ENCODE results near the gene UBXN2A. TPM values are rescaled to one million over a fixed set of nuclear protein-coding genes. Genes with fewer than 3 reads are reported as not detected.

UBXN2A gene
- total and polyA plus RNA-seq, 5 experiments from 2014 or later: 13.1 to 14.6 (median 13.6) TPM

DNA sequence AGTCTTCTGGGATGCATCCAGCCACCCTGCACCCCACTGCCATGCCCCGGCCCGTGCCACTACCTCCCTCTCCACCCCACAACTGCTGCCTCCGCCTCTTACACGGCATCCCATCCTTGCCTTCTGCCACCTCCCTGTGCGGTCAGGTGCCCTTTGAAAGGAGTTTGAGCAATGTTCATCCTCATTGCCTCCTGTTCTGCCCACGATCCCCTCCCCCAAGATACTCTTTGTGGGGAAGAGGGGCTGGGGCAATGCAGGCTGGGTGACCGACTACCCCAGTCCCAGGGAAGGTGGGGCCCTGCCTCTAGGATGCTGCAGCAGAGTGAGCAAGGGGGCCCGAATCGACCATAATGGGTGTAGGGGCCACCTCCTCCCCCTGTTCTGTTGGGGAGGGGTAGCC, 78.0 kb downstream of the UBXN2A start:
- DNase-seq: no peak
- peak overlapping the region in 2 of 10 donors; percentile 11 to 56 for H3K27ac Mint-ChIP-seq
- peaks cover 0 to 9% (median 9%) of the 10 kb centered on the region in 3 donors for H3K36me3 Mint-ChIP-seq
- no peak for ATAC-seq
- peaks cover 0 to 4% (median 0%) of the 10 kb centered on the region in 4 donors for H3K4me1 Mint-ChIP-seq
- POLR2A ChIA-PET: no interaction called here
- no peak overlapping the region for H3K4me3 Mint-ChIP-seq
- peaks cover 3 to 12% (median 6%) of the 10 kb centered on the region in 5 donors for H3K27me3 Mint-ChIP-seq
- no peaks in the 10 kb centered on the region for H3K9me3 Mint-ChIP-seq

DNA sequence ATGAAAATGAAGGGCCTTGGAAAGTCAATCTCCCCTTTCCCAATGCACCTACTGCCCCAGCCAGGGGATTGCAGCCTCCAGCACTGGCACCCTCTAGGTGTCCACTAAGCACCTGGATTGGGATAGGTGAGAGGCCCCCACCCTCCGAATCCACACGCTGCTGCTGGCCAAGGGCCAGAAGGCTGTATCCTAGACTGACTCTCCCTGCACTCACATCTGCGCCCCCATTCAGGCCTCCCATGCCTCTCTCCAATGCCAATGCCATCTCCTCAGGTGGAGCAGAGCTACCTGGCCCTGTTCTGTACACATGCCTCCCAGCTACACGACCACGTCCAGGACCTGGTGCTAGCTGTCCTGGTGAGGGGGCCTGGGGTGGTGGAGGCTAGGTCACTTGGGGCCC, 79.5 kb downstream of the UBXN2A start:
- no peaks in the 10 kb centered on the region for H3K9me3 Mint-ChIP-seq
- DNase-seq (no peak), ATAC-seq (no peak)
- H3K36me3 Mint-ChIP-seq: peaks cover 0 to 15% (median 2%) of the 10 kb centered on the region in 3 donors
- peaks cover 0 to 3% (median 0%) of the 10 kb centered on the region in 5 donors for H3K27me3 Mint-ChIP-seq
- POLR2A ChIA-PET: no interaction called here
- peak overlapping the region in 1 of 10 donors; percentile 12 for H3K27ac Mint-ChIP-seq
- no peak overlapping the region for H3K4me3 Mint-ChIP-seq
- peaks cover 0 to 8% (median 0%) of the 10 kb centered on the region in 4 donors for H3K4me1 Mint-ChIP-seq

DNA sequence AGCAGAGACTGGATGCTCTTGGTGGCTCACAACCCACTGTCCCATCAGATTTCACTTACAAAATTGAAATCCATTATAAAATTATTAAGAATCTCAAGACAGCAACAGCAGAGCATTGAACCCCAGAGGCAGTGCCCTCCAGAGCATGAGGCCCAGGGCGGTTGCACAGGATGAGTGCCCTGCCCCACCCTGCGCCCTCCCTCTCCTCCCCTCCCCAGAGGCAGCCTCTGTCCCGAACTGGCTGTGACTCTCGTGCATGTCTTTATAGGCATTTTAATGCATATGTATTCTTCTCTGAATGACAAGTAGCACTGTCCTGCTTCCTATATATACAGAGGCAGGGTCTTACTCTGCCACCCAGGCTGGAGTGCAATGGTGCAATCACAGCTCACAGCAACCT, 80.0 kb downstream of the UBXN2A start:
- H3K27me3 Mint-ChIP-seq: peaks cover 0 to 3% (median 0%) of the 10 kb centered on the region in 5 donors
- POLR2A ChIA-PET: no interaction called here
- peaks cover 0 to 20% (median 2%) of the 10 kb centered on the region in 3 donors for H3K36me3 Mint-ChIP-seq
- no peak overlapping the region for H3K27ac Mint-ChIP-seq
- ATAC-seq (no peak), DNase-seq (no peak)
- no peak overlapping the region for H3K4me3 Mint-ChIP-seq
- H3K9me3 Mint-ChIP-seq: no peaks in the 10 kb centered on the region
- peaks cover 0 to 8% (median 0%) of the 10 kb centered on the region in 4 donors for H3K4me1 Mint-ChIP-seq

DNA sequence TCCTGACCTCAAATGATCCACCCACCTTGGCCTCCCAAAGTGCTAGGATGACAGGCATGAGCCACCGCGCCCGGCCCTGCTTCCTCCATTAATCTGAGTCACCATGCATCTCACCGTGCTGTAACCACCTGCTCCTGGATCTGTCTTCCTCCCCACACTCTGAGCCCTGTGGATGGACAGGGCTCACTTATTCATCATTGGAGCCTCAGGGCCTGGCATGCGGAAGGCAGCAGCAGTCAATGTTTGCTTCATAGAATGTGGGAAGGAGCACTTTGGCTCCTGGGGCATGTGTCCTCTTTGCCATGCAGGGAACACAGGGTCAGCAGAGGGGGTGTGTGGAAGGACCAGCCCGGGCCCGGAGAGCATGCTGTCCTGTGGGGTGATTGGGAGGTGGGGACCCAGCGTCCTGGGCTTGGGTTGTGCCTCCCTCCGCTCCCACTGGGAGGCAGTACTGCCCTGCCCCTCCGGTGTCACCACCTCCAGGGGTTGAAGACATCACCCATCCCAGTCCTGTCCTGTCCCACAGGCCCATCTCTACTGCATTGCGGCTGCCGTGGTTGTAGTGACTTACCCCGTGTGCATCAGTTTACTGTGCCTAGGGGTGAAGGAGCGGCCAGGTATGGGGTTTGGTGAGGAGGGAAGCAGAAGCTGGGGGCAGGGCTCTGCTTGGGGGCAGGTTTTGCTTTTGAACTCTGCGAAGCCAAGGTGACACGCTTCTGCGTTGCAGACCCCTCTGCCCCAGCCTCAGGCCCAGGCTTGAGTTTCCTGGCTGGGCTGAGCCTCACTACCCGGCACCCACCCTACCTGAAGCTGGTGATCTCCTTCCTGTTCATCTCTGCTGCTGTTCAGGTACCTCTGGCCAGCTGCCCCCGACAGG, 81.1 kb downstream of the UBXN2A start:
- Mint-ChIP-seq H3K9me3 (no peaks in the 10 kb centered on the region), H3K4me3 (no peak overlapping the region), H3K4me1 (peaks cover 0 to 8% (median 2%) of the 10 kb centered on the region in 4 donors), H3K36me3 (peaks cover 0 to 26% (median 2%) of the 10 kb centered on the region in 3 donors), H3K27me3 (peaks cover 0 to 3% (median 0%) of the 10 kb centered on the region in 5 donors), H3K27ac (no peak overlapping the region)
- DNase-seq: no peak
- no peak for ATAC-seq
- POLR2A ChIA-PET: interaction anchor here (1.4 kb wide), 1 partner anchor 13 kb away, joined by 8 read pairs; no protein-coding TSS in a partner anchor

DNA sequence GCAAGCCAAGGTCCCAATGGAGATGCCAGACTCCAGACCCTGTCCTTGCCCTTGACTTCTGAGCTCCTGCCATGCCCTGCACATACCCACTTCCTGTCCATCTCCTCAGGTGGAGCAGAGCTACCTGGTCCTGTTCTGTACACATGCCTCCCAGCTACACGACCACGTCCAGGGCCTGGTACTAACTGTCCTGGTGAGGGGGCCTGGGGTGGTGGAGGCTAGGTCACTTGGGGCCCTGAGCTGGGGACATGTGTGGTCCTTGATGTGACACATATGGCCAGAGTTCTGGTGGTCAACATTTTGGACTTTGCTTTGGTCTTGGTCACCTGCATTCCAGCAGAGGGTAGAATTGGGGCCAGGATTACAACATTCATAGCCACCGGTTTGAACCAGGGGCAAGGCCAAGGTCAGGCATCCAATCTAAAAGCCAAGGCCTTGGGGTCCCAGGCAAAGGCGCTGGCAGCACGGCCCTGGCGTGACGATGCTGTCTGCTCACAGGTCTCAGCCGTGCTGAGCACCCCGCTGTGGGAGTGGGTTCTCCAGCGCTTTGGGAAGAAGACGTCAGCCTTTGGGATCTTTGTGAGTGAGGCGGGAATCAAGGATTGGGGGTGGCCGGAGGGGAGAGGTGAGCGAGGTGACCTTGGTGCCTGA, 82.2 kb downstream of the UBXN2A start:
- Mint-ChIP-seq H3K4me3 (no peak overlapping the region), H3K9me3 (no peaks in the 10 kb centered on the region), H3K27me3 (peaks cover 0 to 3% (median 0%) of the 10 kb centered on the region in 5 donors), H3K36me3 (peaks cover 0 to 33% (median 3%) of the 10 kb centered on the region in 3 donors), H3K4me1 (peaks cover 0 to 10% (median 3%) of the 10 kb centered on the region in 4 donors), H3K27ac (no peak overlapping the region)
- DNase-seq (no peak), ATAC-seq (no peak)
- POLR2A ChIA-PET: interaction anchor here (1.4 kb wide), 1 partner anchor 12 kb away, joined by 8 read pairs; no protein-coding TSS in a partner anchor

DNA sequence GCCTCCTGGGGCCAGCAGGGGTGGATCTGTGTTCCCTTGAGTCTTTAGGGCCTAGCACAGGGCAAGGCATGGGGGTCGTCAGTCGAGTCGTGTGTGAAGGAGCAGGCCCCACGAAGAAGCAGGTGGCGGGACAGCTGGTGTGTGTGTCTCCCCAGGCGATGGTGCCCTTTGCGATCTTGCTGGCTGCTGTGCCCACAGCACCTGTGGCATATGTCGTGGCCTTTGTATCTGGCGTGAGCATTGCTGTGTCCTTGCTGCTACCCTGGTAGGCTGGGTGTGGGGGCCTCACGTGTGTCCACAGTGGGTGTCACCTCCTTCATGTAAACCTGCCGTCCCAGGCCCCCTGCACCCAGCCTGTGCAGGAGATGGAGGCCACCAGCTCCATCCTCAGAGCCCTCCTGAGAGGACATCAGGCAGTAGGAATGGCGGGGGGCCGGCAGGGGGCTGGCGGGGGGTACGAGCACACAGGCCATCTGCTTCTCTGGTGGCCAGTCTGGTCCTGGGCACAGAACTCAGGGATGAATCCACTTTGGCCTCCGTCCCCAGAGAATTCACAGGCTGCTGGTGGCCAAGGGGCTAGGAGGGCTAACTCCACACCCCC, 82.8 kb downstream of the UBXN2A start:
- no peak overlapping the region for H3K4me3 Mint-ChIP-seq
- no peaks in the 10 kb centered on the region for H3K9me3 Mint-ChIP-seq
- H3K27ac Mint-ChIP-seq: peak overlapping the region in 1 of 10 donors; percentile 35
- peaks cover 0 to 38% (median 4%) of the 10 kb centered on the region in 3 donors for H3K36me3 Mint-ChIP-seq
- peaks cover 0 to 2% (median 0%) of the 10 kb centered on the region in 5 donors for H3K27me3 Mint-ChIP-seq
- H3K4me1 Mint-ChIP-seq: peaks cover 0 to 8% (median 3%) of the 10 kb centered on the region in 4 donors
- ATAC-seq (no peak), DNase-seq (no peak)
- POLR2A ChIA-PET: interaction anchor here (1.4 kb wide), 1 partner anchor 11 kb away, joined by 8 read pairs; no protein-coding TSS in a partner anchor

DNA sequence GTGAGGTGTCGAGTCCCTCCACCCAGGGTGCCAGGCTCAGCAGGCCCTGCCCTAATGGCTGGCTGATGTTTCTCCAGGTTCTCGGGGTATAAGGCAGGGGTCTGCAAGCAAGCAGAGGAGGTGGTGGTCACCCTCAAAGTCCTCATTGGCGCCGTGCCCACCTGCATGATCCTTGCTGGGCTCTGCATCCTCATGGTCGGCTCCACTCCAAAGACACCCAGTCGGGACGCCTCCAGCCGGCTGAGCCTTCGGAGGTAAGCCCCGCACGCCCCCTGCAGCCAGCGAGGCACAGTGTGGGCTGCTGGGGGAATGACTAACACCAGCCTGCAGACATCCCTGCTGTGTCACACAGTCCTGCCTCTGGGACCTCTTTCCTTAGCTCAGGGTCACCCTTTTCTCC, 83.8 kb downstream of the UBXN2A start:
- ATAC-seq: no peak
- H3K27ac Mint-ChIP-seq: peak overlapping the region in 1 of 10 donors; percentile 87
- POLR2A ChIA-PET: no interaction called here

DNA sequence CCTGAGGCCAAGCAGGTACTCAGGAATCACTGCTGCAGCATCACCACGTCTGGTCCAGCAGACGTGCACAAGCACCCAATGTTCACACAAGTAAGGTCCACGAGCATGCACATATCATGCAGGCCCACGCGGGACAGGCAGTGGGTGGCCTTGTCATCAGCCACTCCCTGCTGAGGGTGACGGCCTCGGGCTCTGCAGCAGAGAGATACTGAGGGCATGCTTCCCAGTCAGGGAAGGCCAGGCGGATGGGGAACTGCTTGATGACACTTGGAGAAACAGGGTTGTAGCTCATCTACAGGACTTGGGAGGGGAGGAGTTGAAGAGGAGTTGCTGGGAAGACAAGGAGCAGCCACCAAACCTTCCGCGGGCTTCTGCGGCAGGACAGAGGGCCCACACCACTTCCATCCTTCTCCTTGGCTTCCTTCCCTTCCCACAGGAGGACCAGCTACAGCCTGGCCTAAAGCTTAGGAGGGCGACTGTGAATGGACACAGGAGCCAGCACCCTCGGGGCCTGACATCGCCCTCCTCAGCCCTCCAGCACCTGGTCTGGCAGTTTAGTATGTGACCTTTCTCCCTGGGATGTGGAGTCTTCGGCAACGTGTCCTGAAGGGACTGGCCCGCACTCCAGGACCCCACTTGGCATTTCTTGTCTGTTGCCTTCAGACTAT, 84.9 kb downstream of the UBXN2A start:
- POLR2A ChIA-PET: no interaction called here
- no peak overlapping the region for H3K4me3 Mint-ChIP-seq
- ATAC-seq: no peak
- no peaks in the 10 kb centered on the region for H3K9me3 Mint-ChIP-seq
- H3K4me1 Mint-ChIP-seq: peaks cover 0 to 8% (median 3%) of the 10 kb centered on the region in 4 donors
- peaks cover 0 to 59% (median 15%) of the 10 kb centered on the region in 3 donors for H3K36me3 Mint-ChIP-seq
- H3K27me3 Mint-ChIP-seq: no peaks in the 10 kb centered on the region
- DNase-seq: no peak
- H3K27ac Mint-ChIP-seq: peak overlapping the region in 1 of 10 donors; percentile 87

More for the DNA sequence above, 83.8 kb downstream of the UBXN2A start:
- H3K4me1 Mint-ChIP-seq: peaks cover 0 to 8% (median 3%) of the 10 kb centered on the region in 4 donors
- no peak overlapping the region for H3K4me3 Mint-ChIP-seq
- H3K36me3 Mint-ChIP-seq: peaks cover 0 to 48% (median 7%) of the 10 kb centered on the region in 3 donors
- DNase-seq: no peak
- H3K27me3 Mint-ChIP-seq: no peaks in the 10 kb centered on the region
- no peaks in the 10 kb centered on the region for H3K9me3 Mint-ChIP-seq

DNA sequence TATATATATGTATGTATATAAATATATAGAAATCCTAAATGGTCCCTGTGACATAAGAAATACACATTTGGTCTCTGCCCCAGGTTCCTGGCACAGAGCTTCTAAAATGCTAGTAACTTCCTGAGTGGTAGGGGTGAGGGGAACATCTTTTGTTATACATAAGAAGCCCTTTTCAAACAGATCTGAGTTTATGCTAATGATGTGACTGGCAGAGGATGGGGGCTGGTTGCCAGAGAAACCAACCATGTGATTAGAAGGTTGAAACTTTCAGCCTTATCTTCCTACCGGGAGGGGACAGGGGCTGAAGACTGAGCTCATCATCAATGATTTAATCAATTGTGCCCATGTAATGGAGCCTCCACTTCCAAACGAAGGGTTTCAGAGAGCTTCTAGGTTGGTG, 86.0 kb downstream of the UBXN2A start:
- Mint-ChIP-seq H3K4me3 (no peak overlapping the region), H3K9me3 (no peaks in the 10 kb centered on the region), H3K27ac (no peak overlapping the region), H3K36me3 (peaks cover 0 to 68% (median 22%) of the 10 kb centered on the region in 3 donors), H3K27me3 (no peaks in the 10 kb centered on the region), H3K4me1 (peaks cover 0 to 10% (median 3%) of the 10 kb centered on the region in 4 donors)
- POLR2A ChIA-PET: interaction anchor here (0.9 kb wide), 1 partner anchor 21 kb away, joined by 3 read pairs; the partner anchor contains the start of gene WDCP
- no peak for DNase-seq
- ATAC-seq: no peak

DNA sequence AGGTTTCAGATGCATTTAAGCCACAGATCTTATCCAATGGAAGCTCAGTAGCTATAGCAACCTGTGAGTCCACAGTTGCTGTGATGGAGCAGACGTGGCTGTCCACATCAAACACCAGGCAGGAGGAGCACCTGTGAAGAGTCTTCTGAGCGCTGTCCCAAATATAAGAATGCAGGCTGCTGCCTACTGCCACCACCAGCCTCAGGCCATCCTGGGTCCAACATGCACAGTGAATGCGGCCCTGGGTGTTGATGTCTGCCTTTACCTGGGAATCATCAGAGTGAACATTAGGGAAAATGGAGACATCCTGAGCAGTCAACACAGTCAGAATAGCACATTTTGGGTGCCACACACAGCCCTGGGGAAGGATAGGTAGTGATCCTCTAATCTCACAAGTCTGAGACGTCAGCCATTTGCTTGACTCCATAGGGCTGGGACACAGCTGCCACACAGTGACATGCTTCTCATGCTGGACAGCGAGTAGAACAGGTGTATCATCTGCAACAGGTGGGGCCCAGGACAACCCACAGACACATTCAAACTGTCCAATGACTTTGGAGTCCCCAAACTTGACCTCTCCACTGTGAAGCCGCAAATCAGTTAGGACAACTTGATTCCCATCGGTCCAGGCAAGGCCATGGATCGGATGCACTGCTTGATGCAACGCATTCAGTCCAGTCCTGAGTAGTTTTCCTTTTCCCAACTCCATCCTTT, 98.7 kb downstream of the UBXN2A start:
- Mint-ChIP-seq H3K9me3 (no peaks in the 10 kb centered on the region), H3K27me3 (no peaks in the 10 kb centered on the region), H3K27ac (no peak overlapping the region), H3K36me3 (peaks cover 0 to 37% (median 18%) of the 10 kb centered on the region in 3 donors), H3K4me3 (no peak overlapping the region), H3K4me1 (peaks cover 6 to 18% (median 15%) of the 10 kb centered on the region in 4 donors)
- POLR2A ChIA-PET: no interaction called here
- ATAC-seq (no peak), DNase-seq (no peak)

DNA sequence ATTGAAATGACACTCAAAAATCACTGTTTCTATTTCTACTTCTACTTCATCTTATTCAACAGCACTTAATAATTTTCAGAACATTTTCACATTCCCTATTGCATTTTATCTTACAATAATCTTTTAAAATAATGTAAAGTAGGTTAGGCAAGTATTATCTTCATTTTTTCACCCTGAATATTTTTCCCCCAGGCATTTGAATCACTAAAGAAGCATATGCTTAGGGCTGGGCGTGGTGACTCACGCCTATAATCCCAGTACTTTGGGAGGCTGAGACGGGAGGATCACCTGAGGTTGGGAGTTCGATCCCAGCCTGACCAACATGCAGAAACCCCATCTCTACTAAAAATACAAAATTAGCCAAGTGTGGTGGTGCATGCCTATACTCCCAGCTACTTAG, 100.2 kb downstream of the UBXN2A start:
- ATAC-seq (no peak), DNase-seq (no peak)
- H3K4me1 Mint-ChIP-seq: peaks cover 10 to 25% (median 19%) of the 10 kb centered on the region in 4 donors
- H3K27me3 Mint-ChIP-seq: no peaks in the 10 kb centered on the region
- peaks cover 0 to 37% (median 18%) of the 10 kb centered on the region in 3 donors for H3K36me3 Mint-ChIP-seq
- no peaks in the 10 kb centered on the region for H3K9me3 Mint-ChIP-seq
- no peak overlapping the region for H3K27ac Mint-ChIP-seq
- H3K4me3 Mint-ChIP-seq: no peak overlapping the region
- POLR2A ChIA-PET: no interaction called here
